GM23338 (cell line): ENCODE data around the gene CD46. TPM values are rescaled to one million over a fixed set of nuclear protein-coding genes. Genes with fewer than 3 reads are reported as not detected.

ENCODE experiments used
- ATAC-seq: fragments of 200-7000 bp; cut with Tn5 transposase; 3 replicates; pipeline ENCODE4 v1.9.1; 2020
- DNase-seq: peaks from one replicate; pipeline ENCODE4 v3.0.0-alpha.2; 2015; ENCODE audit warnings: low spot score
- H2AFZ ChIP-seq: fragments of 200-600 bp; sonication (generic); 2 replicates; pipeline ENCODE4 v1.8.0; 2016; ENCODE audit warnings: antibody characterized with exemption, mild to moderate bottlenecking, moderate library complexity
- H3F3A ChIP-seq: fragments of 200-600 bp; sonication (generic); replicated peaks from 2 replicates; pipeline ENCODE4 v1.8.0; 2017; ENCODE audit warnings: antibody characterized with exemption, mixed run types, low read depth
- H3K27ac ChIP-seq: fragments of 200-600 bp; sonication (generic); 2 replicates; pipeline ENCODE4 v1.6.1; 2016; ENCODE audit warnings: low read depth
- H3K27me3 ChIP-seq: fragments of 200-600 bp; sonication (generic); 2 replicates; pipeline ENCODE4 v1.8.0; 2016; ENCODE audit warnings: mild to moderate bottlenecking, mixed run types, moderate library complexity; ENCODE audit not compliant: insufficient read depth
- H3K36me3 ChIP-seq: fragments of 200-600 bp; sonication (generic); 2 replicates; pipeline ENCODE4 v1.8.0; 2016; ENCODE audit warnings: mild to moderate bottlenecking; ENCODE audit not compliant: insufficient read depth
- H3K4me1 ChIP-seq: fragments of 200-600 bp; sonication (generic); 2 replicates; pipeline ENCODE4 v1.8.0; 2016; ENCODE audit warnings: mild to moderate bottlenecking, moderate library complexity; ENCODE audit not compliant: insufficient read depth
- H3K4me2 ChIP-seq: fragments of 200-600 bp; sonication (generic); 2 replicates; pipeline ENCODE4 v1.7.1; 2017; ENCODE audit warnings: mixed run types
- H3K4me3 ChIP-seq: fragments of 200-600 bp; sonication (generic); 2 replicates; pipeline ENCODE4 v1.6.1; 2016; ENCODE audit warnings: mixed run types
- H3K79me2 ChIP-seq: fragments of 200-600 bp; sonication (generic); replicated peaks from 2 replicates; pipeline ENCODE4 v1.8.0; 2017; ENCODE audit warnings: mild to moderate bottlenecking; ENCODE audit not compliant: insufficient read depth
- H3K9me2 ChIP-seq: fragments of 200-600 bp; sonication (generic); 2 replicates; pipeline ENCODE4 v1.8.0; 2017; ENCODE audit not compliant: insufficient read depth
- H4K20me1 ChIP-seq: fragments of 200-600 bp; sonication (generic); replicated peaks from 2 replicates; pipeline ENCODE4 v1.8.0; 2017; ENCODE audit warnings: mild to moderate bottlenecking; ENCODE audit not compliant: insufficient read depth
- H3K27ac Mint-ChIP-seq: 2 replicates; pipeline ENCODE4 v1.8.0; 2020; ENCODE audit warnings: inconsistent platforms, mild to moderate bottlenecking, moderate library complexity, mixed read lengths
- H3K27me3 Mint-ChIP-seq: 3 replicates; pipeline ENCODE4 v1.8.0; 2022; ENCODE audit warnings: low read depth, mild to moderate bottlenecking, moderate library complexity, mixed read lengths, inconsistent platforms; ENCODE audit not compliant: insufficient read depth, poor library complexity
- H3K36me3 Mint-ChIP-seq: 3 replicates; pipeline ENCODE4 v1.8.0; 2021; ENCODE audit warnings: low read depth, mild to moderate bottlenecking, inconsistent platforms, moderate library complexity, mixed read lengths
- H3K4me1 Mint-ChIP-seq: 3 replicates; pipeline ENCODE4 v1.8.0; 2020; ENCODE audit warnings: mild to moderate bottlenecking, inconsistent platforms, mixed read lengths
- H3K4me3 Mint-ChIP-seq: 3 replicates; pipeline ENCODE4 v1.8.0; 2021; ENCODE audit warnings: moderate library complexity, mild to moderate bottlenecking, inconsistent platforms, mixed read lengths
- H3K9me3 Mint-ChIP-seq: 3 replicates; pipeline ENCODE4 v1.8.0; 2020; ENCODE audit warnings: moderate library complexity, mild to moderate bottlenecking, inconsistent platforms, mixed read lengths
- CTCF ChIP-seq, 2 experiments: fragments of 200-600 bp in 1 of 2; sonication (generic) in 1 of 2; conservative IDR thresholded peaks; 2 replicates each; pipeline versions ENCODE4 v1.5.1 to v1.6.1; 2016 to 2017; ENCODE audit warnings: antibody characterized with exemption in 2 of 2, low read depth in 2 of 2, mild to moderate bottlenecking in 2 of 2, moderate library complexity in 1 of 2
- ETS1 ChIP-seq: IDR thresholded peaks from 2 replicates; pipeline ENCODE4 v1.6.1; 2016; ENCODE audit warnings: antibody characterized with exemption
- EZH2 ChIP-seq: fragments of 200-600 bp; sonication (generic); IDR thresholded peaks from one replicate; pipeline ENCODE4 v1.8.0; 2017; ENCODE audit warnings: antibody characterized with exemption, mild to moderate bottlenecking, low read depth; ENCODE audit not compliant: unreplicated experiment
- EZH2phosphoT487 ChIP-seq: fragments of 200-600 bp; sonication (generic); IDR thresholded peaks from one replicate; pipeline ENCODE4 v1.8.1; 2018; ENCODE audit warnings: antibody characterized with exemption; ENCODE audit not compliant: unreplicated experiment
- JUNB ChIP-seq: IDR thresholded peaks from one replicate; pipeline ENCODE4 v1.6.1; 2016; ENCODE audit warnings: antibody characterized with exemption; ENCODE audit not compliant: unreplicated experiment
- POLR2AphosphoS5 ChIP-seq: IDR thresholded peaks from 2 replicates; pipeline ENCODE4 v1.6.1; 2016; ENCODE audit warnings: antibody characterized with exemption, low read depth
- REST ChIP-seq: IDR thresholded peaks from one replicate; pipeline ENCODE4 v1.6.1; 2018; ENCODE audit warnings: antibody characterized with exemption; ENCODE audit not compliant: unreplicated experiment
- STAT1 ChIP-seq: IDR thresholded peaks from one replicate; pipeline ENCODE4 v1.6.1; 2016; ENCODE audit warnings: antibody characterized with exemption; ENCODE audit not compliant: unreplicated experiment
- ZNF114 ChIP-seq: fragments of 250-450 bp; sonication (Bioruptor Pico); IDR thresholded peaks from 2 replicates; pipeline ENCODE4 v1.5.0; 2020; ENCODE audit warnings: mild to moderate bottlenecking, moderate library complexity
- ZNF331 ChIP-seq: fragments of 250-450 bp; sonication (Bioruptor Pico); IDR thresholded peaks from 2 replicates; pipeline ENCODE4 v1.5.0; 2020; ENCODE audit warnings: low read depth, mild to moderate bottlenecking, moderate library complexity
- polyA plus RNA-seq: library from polyadenylated mRNA; unstranded; fragments of >200 nt; fragmentation: Nextera tagmentation; extraction: Ambion mirVana; gene quantifications from 2 replicates; pipeline ENCODE4 v1.2.1, GENCODE V29; 2016
- total RNA-seq: library from RNA; depleted of rRNA; stranded (reverse); fragments of >200 nt; shearing (Covaris generic); gene quantifications from 2 replicates; pipeline ENCODE4 v1.2.3, GENCODE V29; 2014

CD46 gene
- total and polyA plus RNA-seq, 2 experiments from 2014 or later = 199 to 209 TPM

- TF ChIP-seq ETS1 = no peak
- no peak for TF ChIP-seq REST
- no peak for TF ChIP-seq CTCF (conservative IDR thresholded peaks at IDR 0.05; ENCODE audit: low read depth in 2 of 2)
- no peak for TF ChIP-seq JUNB
Observed at GRCh38 chr1:207754974-207755700, 3.3 kb downstream of the CD46 start (continued).

- ATAC-seq (no peak), DNase-seq (no peak)
- no peak overlapping the region for H3K4me3 ChIP-seq
- H3K79me2 ChIP-seq = peaks cover 90% of the 10 kb centered on the region
- H3K4me2 ChIP-seq = no peak overlapping the region; the same call in 1 of the 2 replicates
- H3K27ac ChIP-seq = no peak overlapping the region
- peaks cover 57% of the 10 kb centered on the region for H4K20me1 ChIP-seq
- Mint-ChIP-seq H3K27ac (peak overlapping the region; percentile 16; the same call in 1 of the 2 replicates), H3K9me3 (no peaks in the 10 kb centered on the region), H3K36me3 (peaks cover 49% of the 10 kb centered on the region), H3K4me1 (peaks cover 27% of the 10 kb centered on the region), H3K4me3 (no peak overlapping the region), H3K27me3 (peaks cover 6% of the 10 kb centered on the region)
- H3F3A ChIP-seq = no peaks in the 10 kb centered on the region
- peaks cover 39% of the 10 kb centered on the region for H3K36me3 ChIP-seq
- H3K4me1 ChIP-seq = peaks cover 37% of the 10 kb centered on the region
- H2AFZ ChIP-seq = no peak overlapping the region
- H3K9me2 ChIP-seq = no peaks in the 10 kb centered on the region
- no peaks in the 10 kb centered on the region for H3K27me3 ChIP-seq
- TF ChIP-seq STAT1 = no peak
- no peak for TF ChIP-seq POLR2AphosphoS5
- TF ChIP-seq ZNF331 (CRISPR knock-in tag) = no peak
- no peak for TF ChIP-seq REST
- TF ChIP-seq ZNF114 (CRISPR knock-in tag) = no peak
- no peak for TF ChIP-seq EZH2phosphoT487
- TF ChIP-seq JUNB = no peak
- no peak for TF ChIP-seq EZH2
Observed at GRCh38 chr1:207755846-207756693, 4.2 kb downstream of the CD46 start.
